Myocyte (in vitro differentiated cells): ENCODE results near the gene MYO1D. TPM values are rescaled to one million over a fixed set of nuclear protein-coding genes. Genes with fewer than 3 reads are reported as not detected.
A peak's percentile ranks its signal among the peaks of the same experiment; 100 is the strongest.
"Not testable (repeated sequence)": the region's sequence is repeated elsewhere in the genome, so short reads cannot be mapped to it uniquely, and the experiment has no call there.

ENCODE experiments used
- DNase-seq: peaks from one replicate; pipeline ENCODE4 v3.0.0-alpha.2; 2012; ENCODE audit warnings: low read depth
- total RNA-seq: library from RNA; depleted of rRNA; stranded (reverse); fragments of >200 nt; gene quantifications from 2 replicates; pipeline ENCODE4 v1.2.3, GENCODE V29; 2014

The MYO1D gene
- total RNA-seq, 1 donor from 2014 or later, result 34.8 TPM

- DNase-seq, result no peak
Observed at GRCh38 chr17:32896647-32897258, 19.8 kb upstream of the MYO1D start.

DNA sequence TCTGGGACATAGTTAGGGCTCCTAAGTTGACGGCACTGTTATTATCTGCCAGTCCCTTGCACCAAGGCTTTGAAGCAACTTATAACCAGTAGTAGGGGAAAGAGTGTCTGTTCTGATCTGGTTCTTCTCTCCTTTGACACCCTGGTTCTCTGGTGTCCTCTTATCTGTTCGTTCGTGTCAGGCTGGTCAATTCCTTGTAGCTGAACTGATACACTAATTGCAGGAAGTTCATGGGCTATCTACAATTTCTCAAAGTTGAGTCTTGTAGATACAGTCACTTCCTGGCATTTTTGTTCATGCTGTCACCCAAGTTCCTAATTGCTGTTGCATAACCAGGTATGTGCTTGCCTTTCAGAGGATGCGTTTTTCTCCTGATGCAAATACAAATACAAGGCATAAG is 17.3 kb upstream of the MYO1D start:
- no peak for DNase-seq

GRCh38 chr17:32887410-32887809 is 10.5 kb upstream of the MYO1D start:
- DNase-seq, result not testable (repeated sequence)

GRCh38 chr17:32886951-32887350 is 10.0 kb upstream of the MYO1D start:
- not testable (repeated sequence) for DNase-seq

DNA sequence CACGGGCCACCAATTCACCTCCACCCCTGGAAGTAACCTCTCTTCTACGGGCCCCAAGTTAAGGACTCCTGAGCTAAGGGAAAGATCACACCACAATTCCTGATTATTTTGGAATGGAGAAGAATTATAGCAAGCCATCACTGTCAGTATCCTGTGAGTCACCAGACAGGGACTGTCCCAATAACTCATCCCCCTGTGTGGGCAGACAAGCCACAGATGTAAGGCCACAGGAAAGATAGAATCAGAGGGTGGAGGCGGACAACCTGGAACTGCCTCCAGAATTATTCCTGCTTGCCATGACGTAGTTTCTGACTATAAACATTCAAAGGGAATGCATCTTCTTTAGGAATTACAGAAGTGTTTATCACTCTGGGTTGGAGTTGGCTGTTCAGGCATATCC is 5.8 kb upstream of the MYO1D start:
- DNase-seq, result peak; percentile 31

GRCh38 chr17:32882029-32882428 is 5.1 kb upstream of the MYO1D start:
- DNase-seq, result no peak

- DNase-seq, result peak; percentile 28
Observed at GRCh38 chr17:32880671-32881453, 3.9 kb upstream of the MYO1D start.

GRCh38 chr17:32879134-32879533 is 2.2 kb upstream of the MYO1D start:
- DNase-seq, result no peak

DNA sequence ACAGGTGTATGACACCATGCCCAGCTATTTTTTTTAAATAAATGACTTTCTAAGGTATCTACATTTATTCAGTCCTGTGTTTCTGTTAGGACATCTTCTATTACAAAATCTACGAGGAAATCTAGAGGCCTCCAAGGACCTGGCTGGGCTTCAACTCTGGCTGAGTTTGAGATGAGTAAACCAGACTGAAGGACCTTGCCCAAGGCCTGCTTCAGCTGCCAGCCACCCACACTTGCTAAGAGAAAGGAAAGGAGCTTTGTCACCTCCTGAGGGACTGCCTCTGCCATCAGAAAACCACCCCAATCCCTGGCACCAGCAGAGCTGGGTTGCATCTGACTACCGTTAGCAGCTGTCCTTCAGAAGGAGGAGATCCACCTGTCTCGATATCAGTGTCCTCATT is 1.3 kb upstream of the MYO1D start:
- DNase-seq, result peak; percentile 52

DNA sequence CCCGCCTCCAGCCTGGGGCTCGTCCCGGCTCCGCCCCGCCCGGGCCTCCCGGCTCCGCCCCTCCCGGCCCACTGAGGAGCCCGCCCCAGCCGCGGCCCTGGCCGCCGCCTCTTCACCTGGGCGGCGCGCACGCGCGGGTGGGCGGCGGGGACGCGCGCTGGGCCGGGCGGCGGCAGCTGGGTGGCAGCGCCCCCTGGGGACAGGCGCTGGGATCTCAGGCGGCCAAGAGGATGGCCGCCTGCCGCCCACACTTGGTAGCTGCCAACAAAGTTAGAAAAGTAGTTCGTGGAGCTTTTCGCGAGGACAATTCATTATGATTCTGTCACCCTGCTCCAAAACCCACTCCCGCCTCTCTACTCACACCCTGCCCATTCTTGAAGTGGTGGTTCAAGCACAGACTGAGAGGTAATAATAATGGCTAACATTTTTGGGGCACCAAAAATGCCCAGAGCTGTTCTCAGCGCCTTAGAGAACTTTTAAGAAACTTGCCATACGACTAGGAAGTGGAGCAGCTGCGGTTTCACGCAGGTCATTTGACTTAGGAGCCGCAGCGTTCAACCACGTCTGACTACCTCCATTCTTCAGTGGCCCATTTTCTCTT is 340 bp upstream of the MYO1D start:
- peak; percentile 91 for DNase-seq

DNA sequence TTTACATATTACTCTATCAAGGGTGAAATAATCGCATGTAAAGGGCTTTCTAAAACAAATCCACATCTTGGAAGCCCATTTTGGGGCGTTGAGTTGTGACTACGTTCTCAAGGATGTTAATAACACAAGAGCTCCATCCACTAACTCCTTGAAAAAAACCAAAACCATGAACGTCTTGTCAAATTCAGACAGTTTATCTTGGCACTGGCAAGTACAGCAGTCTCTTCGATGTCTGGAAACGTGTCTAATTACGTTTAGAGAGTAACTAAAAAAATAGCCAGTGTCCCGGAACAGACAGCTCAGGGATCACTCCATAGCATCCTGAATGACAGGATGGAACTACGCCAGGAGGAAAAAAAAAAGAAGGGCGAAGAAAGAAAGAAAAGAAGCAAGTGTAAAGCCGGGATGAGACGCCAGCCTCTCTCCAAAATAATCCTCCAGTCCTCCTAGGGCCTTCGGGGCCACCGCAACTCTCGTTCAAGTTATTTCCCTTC is 954 bp downstream of the MYO1D start:
- peak; percentile 39 for DNase-seq

DNA sequence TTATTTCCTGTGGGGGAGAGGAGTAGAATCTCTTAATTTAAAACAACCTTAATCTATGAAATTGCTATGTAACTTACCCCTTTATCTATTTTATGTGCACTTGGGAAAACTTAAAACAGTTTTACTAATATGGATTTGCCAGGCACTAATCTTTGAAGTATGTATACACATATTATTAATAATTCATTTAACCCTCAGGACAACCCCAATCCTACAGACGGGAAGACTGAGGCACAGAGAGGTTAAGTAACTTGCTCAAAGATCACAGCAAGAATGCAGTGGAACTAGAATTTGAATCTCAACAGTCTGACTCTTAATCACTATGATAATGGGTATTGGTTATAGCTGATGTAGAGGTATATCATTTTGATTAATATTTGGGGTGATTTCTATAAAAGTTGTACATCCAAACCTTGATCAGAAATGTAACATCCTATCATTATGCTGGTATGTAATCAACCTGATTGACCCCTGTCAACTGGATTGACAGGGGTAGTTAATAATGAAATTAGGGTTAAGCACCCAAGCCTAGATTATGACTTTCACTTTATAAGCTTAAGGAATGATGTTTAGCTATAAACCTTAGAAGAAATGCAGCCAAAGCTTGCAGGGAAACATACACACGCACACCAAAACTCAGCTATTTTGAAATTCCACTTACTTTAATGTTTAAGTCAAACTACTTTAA is 1.6 kb downstream of the MYO1D start:
- DNase-seq, result no peak

DNA sequence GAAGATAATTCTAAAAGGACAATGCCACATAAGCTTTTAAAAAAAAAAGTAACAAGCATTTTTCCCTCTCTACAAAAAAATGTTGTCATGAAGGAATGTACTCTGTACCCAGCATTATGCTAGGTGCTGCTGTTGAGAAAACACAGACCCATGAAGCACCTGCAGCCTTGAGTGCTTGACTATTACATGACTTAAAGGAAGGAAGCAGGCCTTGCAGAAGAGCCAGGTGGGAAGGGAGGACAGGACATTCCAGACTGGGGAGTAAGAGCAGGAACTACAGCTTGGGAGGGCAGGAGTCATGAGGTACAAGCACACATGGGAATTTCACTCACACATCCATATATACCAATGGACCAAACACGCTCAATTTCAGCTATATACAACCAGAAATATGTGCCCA is 3.8 kb downstream of the MYO1D start:
- no peak for DNase-seq

- no peak for DNase-seq
Observed at GRCh38 chr17:32871746-32872145, 5.2 kb downstream of the MYO1D start.

- DNase-seq, result peak; percentile 30
Observed at GRCh38 chr17:32870969-32871368, 6.0 kb downstream of the MYO1D start.

GRCh38 chr17:32870027-32870670 is 6.8 kb downstream of the MYO1D start:
- DNase-seq, result peak; percentile 67

GRCh38 chr17:32869345-32870026 is 7.4 kb downstream of the MYO1D start:
- no peak for DNase-seq

- DNase-seq, result no peak
Observed at GRCh38 chr17:32865141-32865540, 11.8 kb downstream of the MYO1D start.

DNA sequence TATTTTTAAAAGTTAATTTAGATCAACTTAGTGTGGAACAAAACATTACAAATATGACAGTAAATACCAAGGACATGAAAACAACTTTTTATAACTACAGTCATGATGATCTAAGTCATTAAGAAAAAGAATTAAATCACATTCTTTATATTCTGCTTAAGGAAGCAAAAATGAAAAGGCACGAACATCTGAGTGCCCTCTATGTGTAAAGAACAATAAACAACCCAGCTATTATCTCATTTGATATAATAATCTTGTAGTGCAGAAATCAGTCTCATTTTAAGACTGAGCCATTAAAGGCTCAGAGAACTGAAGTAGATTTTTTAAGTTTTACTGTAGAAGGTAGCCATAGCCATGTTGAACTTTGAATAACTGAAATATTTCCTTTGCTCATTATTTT is 13.4 kb downstream of the MYO1D start:
- no peak for DNase-seq

- DNase-seq, result no peak
Observed at GRCh38 chr17:32862940-32863339, 14.0 kb downstream of the MYO1D start.

- DNase-seq, result no peak
Observed at GRCh38 chr17:32861981-32862380, 14.9 kb downstream of the MYO1D start.
